ENCODE measurements around the gene DAGLB. TPM values are rescaled to one million over a fixed set of nuclear protein-coding genes. Genes with fewer than 3 reads are reported as not detected.
A peak's percentile ranks its signal among the peaks of the same experiment; 100 is the strongest.
"Not testable (repeated sequence)": the region's sequence is repeated elsewhere in the genome, so short reads cannot be mapped to it uniquely, and the experiment has no call there.

DAGLB gene
- total and polyA plus RNA-seq, 4 donors = 3.6 to 19.7 (median 16.7) TPM

DNA sequence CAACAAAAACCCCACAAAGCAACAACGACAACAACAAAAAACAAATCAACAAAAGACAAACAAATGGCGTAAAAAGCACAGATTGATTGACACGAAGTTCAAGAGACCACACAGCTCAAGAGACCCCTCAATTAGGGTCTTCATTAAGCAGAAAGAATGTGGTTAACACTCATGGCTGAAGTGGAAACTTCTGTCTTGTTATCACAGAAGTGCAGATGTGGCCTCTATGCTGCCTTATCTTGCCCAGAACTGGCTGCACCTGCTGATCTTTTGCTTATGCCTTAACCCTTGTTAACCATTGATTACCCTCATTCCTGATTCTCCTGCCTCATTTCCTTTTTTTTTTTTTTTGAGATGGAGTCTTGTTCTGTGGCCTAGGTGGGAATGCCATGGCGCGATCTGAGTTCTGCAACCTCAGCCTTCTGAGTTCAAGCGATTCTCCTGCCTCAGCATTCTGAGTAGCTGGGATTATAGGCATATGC lies 3.5 kb upstream of the DAGLB start:
- intact Hi-C loops (cut with DNase I) = no loop called here
- ATAC-seq (ENCODE audit: low FRiP score) (no peak), DNase-seq (no peak)
- 89 to 95% methylated on average over 6 of the region's 6 CpGs for WGBS, 2 donors
- H3K36me3 ChIP-seq (ENCODE audit: control insufficient read depth in 1 of 2, insufficient read depth in 2 of 2, low read length in 1 of 2) = no peaks in the 10 kb centered on the region
- no peaks in the 10 kb centered on the region for H3K4me1 ChIP-seq (ENCODE audit: control insufficient read depth in 1 of 2, insufficient read depth in 2 of 2, low read length in 2 of 2)
- no peak overlapping the region for H3K27ac ChIP-seq (ENCODE audit: low read depth in 1 of 2, low read length in 2 of 2)
- no peaks in the 10 kb centered on the region for H3K9me3 ChIP-seq (ENCODE audit: control insufficient read depth, low read length)
- no peak overlapping the region for H3K4me3 ChIP-seq (ENCODE audit: low read length in 2 of 2)
- H3K27me3 ChIP-seq (ENCODE audit: control insufficient read depth in 1 of 2, insufficient read depth in 2 of 2, low read length in 1 of 2) = no peaks in the 10 kb centered on the region

DNA sequence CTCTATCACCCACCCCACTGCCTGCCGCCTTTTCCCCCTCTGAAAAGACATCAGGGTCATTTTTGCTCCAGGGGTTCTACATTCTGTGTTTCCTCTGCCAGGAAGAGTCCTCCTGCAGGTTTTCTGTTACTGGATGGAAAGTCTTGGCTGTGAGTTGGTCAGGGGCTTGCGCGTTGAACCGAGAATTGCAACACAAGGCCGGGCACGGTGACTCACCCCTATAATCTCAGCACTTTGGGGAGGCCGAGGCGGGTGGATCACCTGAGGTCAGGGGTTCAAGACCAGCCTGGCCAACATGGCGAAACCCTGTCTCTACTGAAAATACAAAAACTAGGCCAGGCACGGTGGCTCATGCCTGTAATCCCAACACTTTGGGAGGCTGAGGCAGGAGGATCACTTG lies 2.8 kb upstream of the DAGLB start:
- intact Hi-C loops (cut with DNase I); H3K27me3 ChIP-seq (ENCODE audit: control insufficient read depth in 1 of 2, insufficient read depth in 2 of 2, low read length in 1 of 2); H3K36me3 ChIP-seq (ENCODE audit: control insufficient read depth in 1 of 2, insufficient read depth in 2 of 2, low read length in 1 of 2); H3K9me3 ChIP-seq (ENCODE audit: control insufficient read depth, low read length); H3K4me1 ChIP-seq (ENCODE audit: control insufficient read depth in 1 of 2, insufficient read depth in 2 of 2, low read length in 2 of 2); H3K27ac ChIP-seq (ENCODE audit: low read depth in 1 of 2, low read length in 2 of 2); H3K4me3 ChIP-seq (ENCODE audit: low read length in 2 of 2); ATAC-seq (ENCODE audit: low FRiP score): not testable (repeated sequence)
- DNase-seq = peak; percentile 44 to 47
- WGBS, 2 donors = 88 to 89% methylated on average over 8 to 10 of the region's 10 CpGs

DNA sequence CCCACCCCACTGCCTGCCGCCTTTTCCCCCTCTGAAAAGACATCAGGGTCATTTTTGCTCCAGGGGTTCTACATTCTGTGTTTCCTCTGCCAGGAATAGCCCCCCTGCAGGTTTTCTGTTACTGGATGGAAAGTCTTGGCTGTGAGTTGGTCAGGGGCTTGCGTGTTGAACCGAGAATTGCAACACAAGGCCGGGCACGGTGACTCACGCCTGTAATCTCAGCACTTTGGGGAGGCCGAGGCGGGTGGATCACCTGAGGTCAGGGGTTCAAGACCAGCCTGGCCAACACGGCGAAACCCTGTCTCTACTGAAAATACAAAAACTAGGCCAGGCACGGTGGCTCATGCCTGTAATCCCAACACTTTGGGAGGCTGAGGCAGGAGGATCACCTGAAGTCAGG lies 2.1 kb upstream of the DAGLB start:
- intact Hi-C loops (cut with DNase I); H3K4me1 ChIP-seq (ENCODE audit: control insufficient read depth in 1 of 2, insufficient read depth in 2 of 2, low read length in 2 of 2); H3K27me3 ChIP-seq (ENCODE audit: control insufficient read depth in 1 of 2, insufficient read depth in 2 of 2, low read length in 1 of 2); H3K4me3 ChIP-seq (ENCODE audit: low read length in 2 of 2); H3K27ac ChIP-seq (ENCODE audit: low read depth in 1 of 2, low read length in 2 of 2); H3K36me3 ChIP-seq (ENCODE audit: control insufficient read depth in 1 of 2, insufficient read depth in 2 of 2, low read length in 1 of 2); ATAC-seq (ENCODE audit: low FRiP score); H3K9me3 ChIP-seq (ENCODE audit: control insufficient read depth, low read length): not testable (repeated sequence)
- WGBS, 2 donors = 85 to 86% methylated on average over 7 to 11 of the region's 11 CpGs
- peak; percentile 49 to 53 for DNase-seq

DNA sequence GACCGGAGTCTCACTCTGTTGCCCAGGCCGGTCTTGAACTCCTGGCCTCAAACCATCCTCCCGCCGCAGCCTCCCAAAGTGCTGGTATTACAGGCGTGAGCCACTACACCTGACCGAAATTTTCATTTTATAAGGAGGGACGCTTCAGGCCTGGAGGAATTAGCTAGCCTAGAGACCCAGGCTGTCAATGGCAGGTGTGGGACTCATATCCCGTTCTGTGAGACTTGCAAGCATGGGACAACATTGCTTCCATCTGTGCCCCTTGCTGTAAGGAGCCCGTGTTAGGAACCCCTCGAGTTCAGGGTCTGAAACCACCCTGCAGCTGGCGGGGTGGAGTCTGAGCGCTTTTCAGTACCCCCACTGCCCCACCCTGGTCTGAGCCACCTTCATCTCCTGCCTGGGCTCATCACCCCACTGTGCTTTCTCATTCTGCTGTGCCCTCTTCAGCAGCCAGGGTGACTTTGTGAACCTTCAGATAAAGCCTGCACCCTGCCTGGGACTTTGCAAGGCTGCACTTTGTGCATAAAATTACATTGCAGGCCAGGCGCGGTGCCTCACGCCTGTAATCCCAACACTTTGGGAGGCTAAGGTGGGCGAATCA lies 1.3 kb upstream of the DAGLB start:
- no peaks in the 10 kb centered on the region for H3K36me3 ChIP-seq (ENCODE audit: control insufficient read depth in 1 of 2, insufficient read depth in 2 of 2, low read length in 1 of 2)
- no peaks in the 10 kb centered on the region for H3K9me3 ChIP-seq (ENCODE audit: control insufficient read depth, low read length)
- no peak for ATAC-seq (ENCODE audit: low FRiP score)
- no peak overlapping the region for H3K27ac ChIP-seq (ENCODE audit: low read depth in 1 of 2, low read length in 2 of 2)
- intact Hi-C loops (cut with DNase I) = no loop called here
- H3K27me3 ChIP-seq (ENCODE audit: control insufficient read depth in 1 of 2, insufficient read depth in 2 of 2, low read length in 1 of 2) = no peaks in the 10 kb centered on the region
- DNase-seq = peak; percentile 42 to 72
- no peaks in the 10 kb centered on the region for H3K4me1 ChIP-seq (ENCODE audit: control insufficient read depth in 1 of 2, insufficient read depth in 2 of 2, low read length in 2 of 2)
- no peak overlapping the region for H3K4me3 ChIP-seq (ENCODE audit: low read length in 2 of 2)
- WGBS, 2 donors = 85 to 88% methylated on average over 16 of the region's 16 CpGs

DNA sequence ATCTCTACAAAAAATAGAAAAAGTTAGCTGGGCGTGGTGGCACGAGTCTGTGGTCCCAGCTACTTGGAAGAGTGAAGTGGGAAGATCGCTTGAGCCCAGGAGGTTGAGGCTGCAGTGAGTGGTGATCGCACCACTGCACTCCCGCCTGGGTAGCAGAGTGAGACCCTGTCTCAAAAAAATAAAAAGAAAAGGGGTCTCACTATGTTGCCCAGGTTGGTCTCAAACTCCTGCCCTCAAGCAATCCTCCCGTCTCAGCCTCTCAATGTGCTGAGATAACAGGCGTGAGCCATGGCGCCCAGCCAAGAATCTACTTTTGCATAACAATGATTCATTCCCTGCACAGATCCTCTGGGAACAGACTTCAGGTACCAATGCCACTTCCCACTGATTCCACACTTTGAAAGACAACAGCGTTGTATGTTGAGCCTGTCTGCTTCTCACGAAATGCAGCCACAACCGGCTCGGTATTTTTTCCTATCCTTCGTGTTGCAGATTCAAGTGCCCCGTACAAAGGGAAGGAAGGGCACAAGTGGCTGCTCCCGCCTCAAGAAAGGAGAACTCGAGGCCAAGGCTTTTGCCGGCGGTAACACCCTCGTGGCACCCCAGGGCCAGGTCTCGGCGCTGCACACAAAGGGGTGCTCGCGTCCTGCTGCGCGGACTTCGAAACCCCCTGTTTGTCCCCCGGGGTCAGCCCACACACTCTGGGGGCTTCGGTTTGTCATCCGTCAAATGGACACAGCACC lies 745 bp downstream of the DAGLB start:
- intact Hi-C loops (cut with DNase I) = no loop called here
- Histone ChIP-seq H3K27ac (ENCODE audit: low read depth in 1 of 2, low read length in 2 of 2) (peak overlapping the region in 1 of 2 donors; percentile 55), H3K36me3 (ENCODE audit: control insufficient read depth in 1 of 2, insufficient read depth in 2 of 2, low read length in 1 of 2) (no peaks in the 10 kb centered on the region), H3K4me3 (ENCODE audit: low read length in 2 of 2) (peak overlapping the region; percentile 60 to 66), H3K27me3 (ENCODE audit: control insufficient read depth in 1 of 2, insufficient read depth in 2 of 2, low read length in 1 of 2) (no peaks in the 10 kb centered on the region), H3K4me1 (ENCODE audit: control insufficient read depth in 1 of 2, insufficient read depth in 2 of 2, low read length in 2 of 2) (no peaks in the 10 kb centered on the region), H3K9me3 (ENCODE audit: control insufficient read depth, low read length) (no peaks in the 10 kb centered on the region)
- ATAC-seq (ENCODE audit: low FRiP score) (peak; percentile 71), DNase-seq (peak; percentile 84 to 91)
- WGBS, 2 donors = 13 to 15% methylated on average over 29 of the region's 29 CpGs

DNA sequence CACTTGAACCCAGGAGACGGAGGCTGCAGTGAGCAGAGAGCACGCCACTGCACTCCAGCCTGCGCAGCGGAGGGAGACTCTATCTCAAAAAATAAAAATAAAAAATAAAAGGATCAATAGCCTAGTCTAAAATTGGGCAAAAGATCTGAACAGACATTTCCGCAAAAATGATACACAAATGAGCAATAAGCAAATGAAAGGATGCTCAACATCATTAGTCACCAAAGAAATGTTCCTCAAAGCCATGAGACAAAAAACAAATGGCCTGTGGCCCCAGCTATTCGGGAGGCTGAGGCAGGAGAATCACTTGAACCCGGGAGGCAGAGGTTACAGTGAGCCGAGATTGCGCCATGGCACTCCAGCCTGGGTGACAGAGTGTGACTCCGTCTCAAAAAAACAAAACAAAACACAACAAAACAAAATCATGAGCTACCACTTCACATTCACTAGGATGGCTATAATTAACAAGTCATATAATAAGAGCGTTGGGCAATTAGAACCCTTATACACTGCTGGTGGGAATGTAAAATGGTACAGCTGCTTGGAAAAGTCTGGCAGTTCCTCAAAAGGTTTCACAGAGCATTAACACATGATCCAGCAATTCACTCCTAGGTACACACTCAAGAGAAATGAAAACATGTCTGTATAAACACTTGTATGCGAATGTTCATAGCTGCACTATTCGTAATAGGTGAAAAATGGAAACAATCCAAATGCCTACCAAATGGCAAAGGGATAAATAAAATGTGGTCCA lies 3.1 kb downstream of the DAGLB start:
- no peaks in the 10 kb centered on the region for H3K36me3 ChIP-seq (ENCODE audit: control insufficient read depth in 1 of 2, insufficient read depth in 2 of 2, low read length in 1 of 2)
- H3K27ac ChIP-seq (ENCODE audit: low read depth in 1 of 2, low read length in 2 of 2) = no peak overlapping the region
- intact Hi-C loops (cut with DNase I) = no loop called here
- DNase-seq (no peak), ATAC-seq (ENCODE audit: low FRiP score) (no peak)
- 91 to 93% methylated on average over 13 of the region's 13 CpGs for WGBS, 2 donors
- no peaks in the 10 kb centered on the region for H3K27me3 ChIP-seq (ENCODE audit: control insufficient read depth in 1 of 2, insufficient read depth in 2 of 2, low read length in 1 of 2)
- no peak overlapping the region for H3K4me3 ChIP-seq (ENCODE audit: low read length in 2 of 2)
- H3K9me3 ChIP-seq (ENCODE audit: control insufficient read depth, low read length) = no peaks in the 10 kb centered on the region
- H3K4me1 ChIP-seq (ENCODE audit: control insufficient read depth in 1 of 2, insufficient read depth in 2 of 2, low read length in 2 of 2) = no peaks in the 10 kb centered on the region

DNA sequence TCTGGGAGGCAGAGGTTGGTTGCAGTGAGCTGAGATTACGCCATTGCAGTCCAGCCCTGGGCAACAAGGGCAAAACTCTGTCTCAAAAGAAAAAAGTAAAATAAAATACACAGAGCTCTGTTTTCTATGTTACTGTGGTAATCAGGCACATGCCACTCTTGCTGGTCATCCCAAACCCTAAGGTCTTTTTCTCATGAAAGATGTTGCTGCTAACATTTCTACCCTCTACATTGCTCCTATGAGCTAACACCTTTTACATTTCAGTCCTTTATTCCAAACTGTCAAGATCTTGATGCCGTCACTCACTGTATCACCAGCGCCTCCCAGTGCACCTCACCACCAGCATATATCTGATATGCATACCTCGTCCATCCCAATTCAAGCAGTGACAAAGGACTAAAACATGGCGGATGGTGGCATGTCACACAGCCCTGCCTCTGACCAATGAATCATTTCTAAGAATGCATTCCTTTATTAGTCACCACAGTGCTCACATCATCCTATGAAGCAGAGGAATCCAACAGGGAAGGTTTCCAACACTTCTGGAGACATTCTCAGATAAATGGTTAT lies 4.3 kb downstream of the DAGLB start:
- DNase-seq = peak in 1 of 2 donors; percentile 21
- 87 to 91% methylated on average over 5 of the region's 5 CpGs for WGBS, 2 donors
- Histone ChIP-seq H3K27me3 (ENCODE audit: control insufficient read depth in 1 of 2, insufficient read depth in 2 of 2, low read length in 1 of 2) (no peaks in the 10 kb centered on the region), H3K36me3 (ENCODE audit: control insufficient read depth in 1 of 2, insufficient read depth in 2 of 2, low read length in 1 of 2) (no peaks in the 10 kb centered on the region), H3K4me3 (ENCODE audit: low read length in 2 of 2) (no peak overlapping the region), H3K27ac (ENCODE audit: low read depth in 1 of 2, low read length in 2 of 2) (no peak overlapping the region), H3K4me1 (ENCODE audit: control insufficient read depth in 1 of 2, insufficient read depth in 2 of 2, low read length in 2 of 2) (no peaks in the 10 kb centered on the region), H3K9me3 (ENCODE audit: control insufficient read depth, low read length) (no peaks in the 10 kb centered on the region)
- no peak for ATAC-seq (ENCODE audit: low FRiP score)
- intact Hi-C loops (cut with DNase I) = no loop called here

DNA sequence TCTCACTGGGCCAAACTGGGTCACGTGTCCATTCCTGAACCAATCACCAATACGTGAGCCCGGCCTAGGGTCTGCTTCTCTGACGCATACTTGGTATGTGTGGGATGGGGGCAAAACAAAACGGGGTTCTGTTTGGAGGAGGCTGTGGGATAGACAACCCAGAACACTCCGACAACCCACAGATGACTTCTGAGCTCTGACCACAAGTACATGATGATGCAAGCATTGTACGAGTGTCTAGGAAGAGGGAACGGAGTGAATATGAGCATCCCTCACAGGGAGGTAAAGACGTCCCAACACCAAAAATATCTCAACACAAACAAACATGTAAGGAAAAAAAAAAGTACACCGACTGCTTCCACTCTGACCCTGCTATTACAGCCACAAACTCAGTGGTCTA lies 5.6 kb downstream of the DAGLB start:
- 81 to 83% methylated on average over 10 of the region's 10 CpGs for WGBS, 2 donors
- no peaks in the 10 kb centered on the region for H3K9me3 ChIP-seq (ENCODE audit: control insufficient read depth, low read length)
- H3K36me3 ChIP-seq (ENCODE audit: control insufficient read depth in 1 of 2, insufficient read depth in 2 of 2, low read length in 1 of 2) = no peaks in the 10 kb centered on the region
- H3K27me3 ChIP-seq (ENCODE audit: control insufficient read depth in 1 of 2, insufficient read depth in 2 of 2, low read length in 1 of 2) = no peaks in the 10 kb centered on the region
- intact Hi-C loops (cut with DNase I) = no loop called here
- DNase-seq (no peak), ATAC-seq (ENCODE audit: low FRiP score) (no peak)
- no peaks in the 10 kb centered on the region for H3K4me1 ChIP-seq (ENCODE audit: control insufficient read depth in 1 of 2, insufficient read depth in 2 of 2, low read length in 2 of 2)
- H3K4me3 ChIP-seq (ENCODE audit: low read length in 2 of 2) = no peak overlapping the region
- no peak overlapping the region for H3K27ac ChIP-seq (ENCODE audit: low read depth in 1 of 2, low read length in 2 of 2)
